ENCODE results near the gene C6orf120.

Gene C6orf120

GRCh38 chr6:169657284-169657610, 44.7 kb upstream of the C6orf120 start:
- Histone ChIP-seq H3K4me1 (ENCODE audit: control insufficient read depth in 1 of 2, insufficient read depth in 1 of 2, low read depth in 1 of 2, low read length in 1 of 2) (peaks cover 6 to 7% of the 10 kb centered on the region in 2 experiments), H3K27me3 (no peaks in the 10 kb centered on the region), H3K4me3 (ENCODE audit: low read depth in 1 of 2, low read length in 1 of 2) (no peak overlapping the region), H3K27ac (no peak overlapping the region), H3K9me3 (no peaks in the 10 kb centered on the region), H3K36me3 (no peaks in the 10 kb centered on the region)
- TF ChIP-seq CTCF (IDR thresholded peaks at IDR 0.05) = no peak

- no peak for TF ChIP-seq CTCF (IDR thresholded peaks at IDR 0.05)
- peaks cover 4% of the 10 kb centered on the region in 2 experiments for H3K4me1 ChIP-seq (ENCODE audit: control insufficient read depth in 1 of 2, insufficient read depth in 1 of 2, low read depth in 1 of 2, low read length in 1 of 2)
- H3K36me3 ChIP-seq = no peaks in the 10 kb centered on the region
- H3K9me3 ChIP-seq = no peaks in the 10 kb centered on the region
- H3K27me3 ChIP-seq = no peaks in the 10 kb centered on the region
- no peak overlapping the region for H3K27ac ChIP-seq
- H3K4me3 ChIP-seq (ENCODE audit: low read depth in 1 of 2, low read length in 1 of 2) = no peak overlapping the region
Observed at GRCh38 chr6:169659820-169660610, 41.9 kb upstream of the C6orf120 start.

- TF ChIP-seq CTCF (IDR thresholded peaks at IDR 0.05) = no peak
- H3K4me3 ChIP-seq (ENCODE audit: low read depth in 1 of 2, low read length in 1 of 2) = no peak overlapping the region
- H3K27me3 ChIP-seq = no peaks in the 10 kb centered on the region
- H3K9me3 ChIP-seq = no peaks in the 10 kb centered on the region
- H3K36me3 ChIP-seq = no peaks in the 10 kb centered on the region
- no peak overlapping the region for H3K27ac ChIP-seq
- H3K4me1 ChIP-seq (ENCODE audit: control insufficient read depth in 1 of 2, insufficient read depth in 1 of 2, low read depth in 1 of 2, low read length in 1 of 2) = no peaks in the 10 kb centered on the region
Observed at GRCh38 chr6:169660751-169661390, 41.1 kb upstream of the C6orf120 start.

- Histone ChIP-seq H3K27ac (no peak overlapping the region), H3K4me3 (ENCODE audit: low read depth in 1 of 2, low read length in 1 of 2) (no peak overlapping the region), H3K36me3 (no peaks in the 10 kb centered on the region), H3K9me3 (no peaks in the 10 kb centered on the region), H3K4me1 (ENCODE audit: control insufficient read depth in 1 of 2, insufficient read depth in 1 of 2, low read depth in 1 of 2, low read length in 1 of 2) (no peaks in the 10 kb centered on the region), H3K27me3 (no peaks in the 10 kb centered on the region)
- no peak for TF ChIP-seq CTCF (IDR thresholded peaks at IDR 0.05)
Observed at GRCh38 chr6:169661391-169661756, 40.6 kb upstream of the C6orf120 start.

- H3K4me1 ChIP-seq (ENCODE audit: control insufficient read depth in 1 of 2, insufficient read depth in 1 of 2, low read depth in 1 of 2, low read length in 1 of 2) = no peaks in the 10 kb centered on the region
- H3K4me3 ChIP-seq (ENCODE audit: low read depth in 1 of 2, low read length in 1 of 2) = no peak overlapping the region
- no peak for TF ChIP-seq CTCF (IDR thresholded peaks at IDR 0.05)
- no peak overlapping the region for H3K27ac ChIP-seq
- H3K9me3 ChIP-seq = no peaks in the 10 kb centered on the region
- no peaks in the 10 kb centered on the region for H3K27me3 ChIP-seq
- peaks cover 7% of the 10 kb centered on the region for H3K36me3 ChIP-seq
Observed at GRCh38 chr6:169663468-169663867, 38.5 kb upstream of the C6orf120 start.
